GM12864 (cell line): ENCODE data around the gene ACSF3.
"Not testable (repeated sequence)": the region's sequence is repeated elsewhere in the genome, so short reads cannot be mapped to it uniquely, and the experiment has no call there.

Source experiments
- DNase-seq: peaks from one replicate; pipeline ENCODE4 v3.0.0-alpha.2; 2011; ENCODE audit warnings: low read depth
- H3K4me3 ChIP-seq: 2 replicates; pipeline ENCODE4 v1.5.1; 2011; ENCODE audit warnings: mild to moderate bottlenecking, low read depth, low read length, control low read depth
- CTCF ChIP-seq: IDR thresholded peaks from 2 replicates; pipeline ENCODE4 v1.5.1; 2011; ENCODE audit warnings: low read depth, mild to moderate bottlenecking, moderate library complexity, low read length, control low read depth, inconsistent platforms; ENCODE audit errors: missing control alignments

The ACSF3 gene

GRCh38 chr16:89190150-89190958 is 96.7 kb downstream of the ACSF3 start:
- TF ChIP-seq CTCF = no peak
- no peak overlapping the region for H3K4me3 ChIP-seq
- DNase-seq = no peak

GRCh38 chr16:89191033-89191900 is 97.6 kb downstream of the ACSF3 start:
- TF ChIP-seq CTCF = no peak
- no peak for DNase-seq
- H3K4me3 ChIP-seq = no peak overlapping the region

GRCh38 chr16:89191901-89192185 is 98.2 kb downstream of the ACSF3 start:
- H3K4me3 ChIP-seq = peak overlapping the region; percentile 43
- no peak for DNase-seq
- TF ChIP-seq CTCF = no peak

- peak overlapping the region; percentile 43 for H3K4me3 ChIP-seq
- not testable (repeated sequence) for DNase-seq
These were observed 98.7 kb downstream of the ACSF3 start for GRCh38 chr16:89192186-89192955.

- no peak for DNase-seq
- TF ChIP-seq CTCF = no peak
- no peak overlapping the region for H3K4me3 ChIP-seq
These were observed 99.4 kb downstream of the ACSF3 start for GRCh38 chr16:89192956-89193575.

GRCh38 chr16:89193576-89194293 is 100.1 kb downstream of the ACSF3 start:
- no peak overlapping the region for H3K4me3 ChIP-seq
- no peak for DNase-seq
- no peak for TF ChIP-seq CTCF
